HepG2 (cell line): Measurements from ENCODE around the gene PDIA6. TPM values are rescaled to one million over a fixed set of nuclear protein-coding genes. Genes with fewer than 3 reads are reported as not detected.

Experiments
- CENPX ChIP-seq: sonication (generic); formaldehyde crosslinking; IDR thresholded peaks from 2 replicates; pipeline ENCODE4 v1.9.0; 2021; ENCODE audit warnings: mild to moderate bottlenecking, missing genetic modification reagents, moderate library complexity
- HDAC1 ChIP-seq: sonication (generic); formaldehyde crosslinking; IDR thresholded peaks from 2 replicates; pipeline ENCODE4 v1.5.1; 2020; ENCODE audit warnings: mild to moderate bottlenecking, missing genetic modification reagents
- MEF2D ChIP-seq: sonication (generic); formaldehyde crosslinking; IDR thresholded peaks from 2 replicates; pipeline ENCODE4 v1.5.1; 2020; ENCODE audit warnings: mild to moderate bottlenecking, missing genetic modification reagents
- MIER3 ChIP-seq: IDR thresholded peaks from 2 replicates; pipeline ENCODE4 v1.6.1; 2016; ENCODE audit warnings: missing compliant biosample characterization, borderline replicate concordance
- MXD4 ChIP-seq: IDR thresholded peaks from 2 replicates; pipeline ENCODE4 v1.6.1; 2016; ENCODE audit warnings: mild to moderate bottlenecking, missing biosample characterization, missing genetic modification reagents
- MXI1 ChIP-seq: IDR thresholded peaks from 3 replicates; pipeline ENCODE4 v1.6.1; 2012; ENCODE audit warnings: low read depth, low read length, inconsistent platforms, borderline replicate concordance
- PREB ChIP-seq: sonication (generic); formaldehyde crosslinking; IDR thresholded peaks from 2 replicates; pipeline ENCODE4 v1.4.0; 2020; ENCODE audit warnings: missing genetic modification reagents
- REXO4 ChIP-seq: sonication (generic); formaldehyde crosslinking; IDR thresholded peaks from 2 replicates; pipeline ENCODE4 v1.8.0; 2022; ENCODE audit warnings: missing genetic modification reagents, mild to moderate bottlenecking, borderline replicate concordance
- TCF7L2 ChIP-seq: IDR thresholded peaks from 2 replicates; pipeline ENCODE4 v1.6.1; 2011; ENCODE audit warnings: mild to moderate bottlenecking, low read depth, low read length, moderate library complexity
- TFDP1 ChIP-seq: IDR thresholded peaks from 2 replicates; pipeline ENCODE4 v1.6.1; 2016; ENCODE audit warnings: missing compliant biosample characterization, missing genetic modification reagents, borderline replicate concordance
- ZBTB43 ChIP-seq: sonication (generic); formaldehyde crosslinking; conservative IDR thresholded peaks from 2 replicates; pipeline ENCODE4 v1.4.0; 2020; ENCODE audit warnings: missing genetic modification reagents
- ZMYM3 ChIP-seq: sonication (generic); formaldehyde crosslinking; IDR thresholded peaks from 2 replicates; pipeline ENCODE4 v1.5.1; 2020; ENCODE audit warnings: mild to moderate bottlenecking, missing genetic modification reagents
- ZNF205 ChIP-seq: IDR thresholded peaks from 2 replicates; pipeline ENCODE4 v1.6.1; 2018; ENCODE audit warnings: missing biosample characterization, missing genetic modification reagents
- ZNF335 ChIP-seq: sonication (generic); formaldehyde crosslinking; IDR thresholded peaks from 2 replicates; pipeline ENCODE4 v1.4.0; 2020; ENCODE audit warnings: missing genetic modification reagents
- ZNF468 ChIP-seq: sonication (generic); formaldehyde crosslinking; IDR thresholded peaks from 2 replicates; pipeline ENCODE4 v1.8.0; 2022; ENCODE audit warnings: mild to moderate bottlenecking, moderate library complexity, missing genetic modification reagents
- ZNF512B ChIP-seq: sonication (generic); formaldehyde crosslinking; IDR thresholded peaks from 2 replicates; pipeline ENCODE4 v1.5.1; 2020; ENCODE audit warnings: missing genetic modification reagents, mild to moderate bottlenecking, borderline replicate concordance
- ZNF569 ChIP-seq: sonication (generic); formaldehyde crosslinking; IDR thresholded peaks from 2 replicates; pipeline ENCODE4 v1.5.0; 2020; ENCODE audit warnings: mild to moderate bottlenecking, missing genetic modification reagents, moderate library complexity, borderline replicate concordance
- ZNF615 ChIP-seq: sonication (generic); formaldehyde crosslinking; IDR thresholded peaks from 2 replicates; pipeline ENCODE4 v1.5.0; 2020; ENCODE audit warnings: mild to moderate bottlenecking, missing genetic modification reagents, borderline replicate concordance
- ZNF660 ChIP-seq: sonication (generic); formaldehyde crosslinking; IDR thresholded peaks from 2 replicates; pipeline ENCODE4 v1.5.1; 2020; ENCODE audit warnings: mild to moderate bottlenecking, low read depth, missing genetic modification reagents, borderline replicate concordance
- ZNF776 ChIP-seq: sonication (generic); formaldehyde crosslinking; IDR thresholded peaks from 2 replicates; pipeline ENCODE4 v1.4.0; 2020; ENCODE audit warnings: mild to moderate bottlenecking, missing genetic modification reagents
- ZSCAN12 ChIP-seq: sonication (generic); formaldehyde crosslinking; IDR thresholded peaks from 2 replicates; pipeline ENCODE4 v1.9.0; 2021; ENCODE audit warnings: mild to moderate bottlenecking, missing genetic modification reagents
- polyA plus RNA-seq, 8 experiments: library from polyadenylated mRNA; depleted of rRNA in 3 of 8; stranded (reverse) in 7 of 8; unstranded in 1 of 8; fragments of >200 nt; fragmentation: Illumina TruSeq in 4 of 8; extraction: Trizol in 4 of 8; gene quantifications; 2 replicates each; pipeline versions ENCODE4 v1.2.1 to v1.2.3, GENCODE V29; 2011 to 2016; ENCODE audit warnings: low read depth in 4 of 8, missing spikeins in 1 of 8, mixed read lengths in 1 of 8; ENCODE audit not compliant: insufficient read depth in 1 of 8
- total RNA-seq, 5 experiments: library from RNA; depleted of rRNA; stranded (reverse); fragments of >200 nt; fragmentation: Illumina TruSeq; extraction: Trizol; gene quantifications; 2 replicates each; pipeline ENCODE4 v1.2.3, GENCODE V29; 2016; ENCODE audit warnings: low read depth in 1 of 5
- TF ChIP-seq, protein P1 (sequence below): sonication (generic); formaldehyde crosslinking; IDR thresholded peaks from 2 replicates; pipeline ENCODE4 v1.5.0; 2020; ENCODE audit warnings: missing genetic modification reagents

PDIA6 gene
- total and polyA plus RNA-seq, 2 of the 13 experiments (the other 11 are each of a cell fraction or from before 2014, with no cell fraction given): 586 to 642 TPM

GRCh38 chr2:10814142-10814541 is 1.6 kb upstream of the PDIA6 start (continued):
- 0 out of 2 replicates have a peak, but pooled peaks have one; percentile 53 for TF ChIP-seq ZNF512B
- TF ChIP-seq REXO4: no peak
- no peak for TF ChIP-seq ZNF335 (CRISPR knock-in tag)
- TF ChIP-seq ZSCAN12 (CRISPR knock-in tag): no peak
- 0 out of 2 replicates have a peak, but pooled peaks have one; percentile 21 for TF ChIP-seq MEF2D
- no peak for TF ChIP-seq ZNF660 (CRISPR knock-in tag)
- no peak for TF ChIP-seq ZNF615 (CRISPR knock-in tag)
- TF ChIP-seq, protein P1, sequence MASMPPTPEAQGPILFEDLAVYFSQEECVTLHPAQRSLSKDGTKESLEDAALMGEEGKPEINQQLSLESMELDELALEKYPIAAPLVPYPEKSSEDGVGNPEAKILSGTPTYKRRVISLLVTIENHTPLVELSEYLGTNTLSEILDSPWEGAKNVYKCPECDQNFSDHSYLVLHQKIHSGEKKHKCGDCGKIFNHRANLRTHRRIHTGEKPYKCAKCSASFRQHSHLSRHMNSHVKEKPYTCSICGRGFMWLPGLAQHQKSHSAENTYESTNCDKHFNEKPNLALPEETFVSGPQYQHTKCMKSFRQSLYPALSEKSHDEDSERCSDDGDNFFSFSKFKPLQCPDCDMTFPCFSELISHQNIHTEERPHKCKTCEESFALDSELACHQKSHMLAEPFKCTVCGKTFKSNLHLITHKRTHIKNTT: no peak
- no peak for TF ChIP-seq ZNF468
- TF ChIP-seq ZBTB43 (CRISPR knock-in tag): no peak
- TF ChIP-seq PREB (CRISPR knock-in tag): no peak
- TF ChIP-seq MXD4: no peak
- no peak for TF ChIP-seq ZNF569 (CRISPR knock-in tag)
- TF ChIP-seq ZMYM3: peak; percentile 85
- TF ChIP-seq MXI1: no peak
- no peak for TF ChIP-seq CENPX (CRISPR knock-in tag)
- TF ChIP-seq TCF7L2: no peak
- 0 out of 2 replicates have a peak, but pooled peaks have one; percentile 7 for TF ChIP-seq TFDP1
- TF ChIP-seq HDAC1 (CRISPR knock-in tag): peak; percentile 40; the same call in 1 of the 2 replicates
- TF ChIP-seq ZNF776 (CRISPR knock-in tag): no peak
- TF ChIP-seq ZNF205 (CRISPR knock-in tag): 0 out of 2 replicates have a peak, but pooled peaks have one; percentile 9
- TF ChIP-seq MIER3 (CRISPR knock-in tag): no peak
